SK-N-MC (cell line): ENCODE data around the gene SLIRP.
A peak's percentile ranks its signal among the peaks of the same experiment; 100 is the strongest.

Experiments used
- EZH2 ChIP-seq: fragments of 200-600 bp; sonication (generic); IDR thresholded peaks from one replicate; pipeline ENCODE4 v1.6.1; 2017; ENCODE audit warnings: antibody characterized with exemption
- FOXP2 ChIP-seq: optimal IDR thresholded peaks from 2 replicates; pipeline ENCODE3; 2011; ENCODE audit warnings: mild to moderate bottlenecking, moderate library complexity; ENCODE audit not compliant: insufficient read depth; ENCODE audit errors: extremely low read length, control extremely low read depth
- POLR2AphosphoS5 ChIP-seq: IDR thresholded peaks from 2 replicates; pipeline ENCODE4 v1.6.1; 2012; ENCODE audit warnings: mild to moderate bottlenecking, low read depth, low read length, borderline replicate concordance

DNA sequence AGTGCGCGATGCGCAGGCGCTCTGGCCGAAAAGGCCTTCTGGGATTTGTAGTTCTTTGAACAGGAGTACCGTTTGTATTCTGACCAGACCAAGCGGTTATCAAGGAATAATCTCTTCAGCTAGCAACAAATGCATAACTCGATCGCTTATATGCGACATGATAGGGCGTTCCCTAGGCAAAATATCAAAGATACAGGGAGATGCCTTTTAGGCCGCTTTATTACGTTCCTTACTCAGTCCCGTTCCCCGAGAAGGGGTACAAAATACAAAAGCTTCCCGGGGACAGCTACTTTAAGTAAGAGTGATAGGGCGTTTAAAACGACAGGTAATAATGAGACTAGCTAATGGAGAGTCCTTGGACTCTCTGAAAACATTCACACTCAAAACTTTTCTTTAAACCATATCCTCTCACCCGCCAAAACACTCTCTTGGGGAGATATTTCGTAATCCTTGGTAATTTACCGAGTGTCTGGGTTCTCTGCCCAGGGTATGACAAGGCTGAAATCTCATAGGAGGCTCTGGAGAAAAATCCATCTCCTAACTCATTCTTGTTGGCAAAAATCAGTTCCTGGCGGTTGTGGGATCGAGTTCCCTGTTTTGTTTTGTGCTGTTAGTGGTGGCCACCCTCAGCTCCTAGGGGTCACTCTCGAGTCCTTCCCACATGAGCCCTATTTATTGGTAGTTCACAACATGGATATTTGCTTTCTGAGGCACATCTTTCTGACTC lies 53.5 kb downstream of the SLIRP start:
- TF ChIP-seq POLR2AphosphoS5 (peak; percentile 15), FOXP2 (no peak), EZH2 (no peak)
